ENCODE measurements around the gene MARF1. TPM values are rescaled to one million over a fixed set of nuclear protein-coding genes. Genes with fewer than 3 reads are reported as not detected.
A peak's percentile ranks its signal among the peaks of the same experiment; 100 is the strongest.
"Not testable (repeated sequence)": the region's sequence is repeated elsewhere in the genome, so short reads cannot be mapped to it uniquely, and the experiment has no call there.

MARF1 gene, protein sequence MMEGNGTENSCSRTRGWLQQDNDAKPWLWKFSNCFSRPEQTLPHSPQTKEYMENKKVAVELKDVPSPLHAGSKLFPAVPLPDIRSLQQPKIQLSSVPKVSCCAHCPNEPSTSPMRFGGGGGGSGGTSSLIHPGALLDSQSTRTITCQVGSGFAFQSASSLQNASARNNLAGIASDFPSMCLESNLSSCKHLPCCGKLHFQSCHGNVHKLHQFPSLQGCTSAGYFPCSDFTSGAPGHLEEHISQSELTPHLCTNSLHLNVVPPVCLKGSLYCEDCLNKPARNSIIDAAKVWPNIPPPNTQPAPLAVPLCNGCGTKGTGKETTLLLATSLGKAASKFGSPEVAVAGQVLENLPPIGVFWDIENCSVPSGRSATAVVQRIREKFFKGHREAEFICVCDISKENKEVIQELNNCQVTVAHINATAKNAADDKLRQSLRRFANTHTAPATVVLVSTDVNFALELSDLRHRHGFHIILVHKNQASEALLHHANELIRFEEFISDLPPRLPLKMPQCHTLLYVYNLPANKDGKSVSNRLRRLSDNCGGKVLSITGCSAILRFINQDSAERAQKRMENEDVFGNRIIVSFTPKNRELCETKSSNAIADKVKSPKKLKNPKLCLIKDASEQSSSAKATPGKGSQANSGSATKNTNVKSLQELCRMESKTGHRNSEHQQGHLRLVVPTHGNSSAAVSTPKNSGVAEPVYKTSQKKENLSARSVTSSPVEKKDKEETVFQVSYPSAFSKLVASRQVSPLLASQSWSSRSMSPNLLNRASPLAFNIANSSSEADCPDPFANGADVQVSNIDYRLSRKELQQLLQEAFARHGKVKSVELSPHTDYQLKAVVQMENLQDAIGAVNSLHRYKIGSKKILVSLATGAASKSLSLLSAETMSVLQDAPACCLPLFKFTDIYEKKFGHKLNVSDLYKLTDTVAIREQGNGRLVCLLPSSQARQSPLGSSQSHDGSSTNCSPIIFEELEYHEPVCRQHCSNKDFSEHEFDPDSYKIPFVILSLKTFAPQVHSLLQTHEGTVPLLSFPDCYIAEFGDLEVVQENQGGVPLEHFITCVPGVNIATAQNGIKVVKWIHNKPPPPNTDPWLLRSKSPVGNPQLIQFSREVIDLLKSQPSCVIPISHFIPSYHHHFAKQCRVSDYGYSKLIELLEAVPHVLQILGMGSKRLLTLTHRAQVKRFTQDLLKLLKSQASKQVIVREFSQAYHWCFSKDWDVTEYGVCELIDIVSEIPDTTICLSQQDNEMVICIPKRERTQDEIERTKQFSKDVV (N-terminal part only)
- total RNA-seq, result 100 to 1,000 TPM in 1 of 3 donors, 10 to 100 TPM in 2; 60.1 to 162 (median 90.9) TPM
- long read RNA-seq, donor 1, full-length matches to known transcripts, result 5 of 17 reads
- long read RNA-seq, donor 1, partial matches to known transcripts, result 9 of 17 reads
- long read RNA-seq, donor 1, other reads (novel, unspliced or antisense), result 3 of 17 reads
- long read RNA-seq, donor 2, partial matches to known transcripts, result 2 of 5 reads
- long read RNA-seq, donor 2, other reads (novel, unspliced or antisense), result 3 of 5 reads

DNA sequence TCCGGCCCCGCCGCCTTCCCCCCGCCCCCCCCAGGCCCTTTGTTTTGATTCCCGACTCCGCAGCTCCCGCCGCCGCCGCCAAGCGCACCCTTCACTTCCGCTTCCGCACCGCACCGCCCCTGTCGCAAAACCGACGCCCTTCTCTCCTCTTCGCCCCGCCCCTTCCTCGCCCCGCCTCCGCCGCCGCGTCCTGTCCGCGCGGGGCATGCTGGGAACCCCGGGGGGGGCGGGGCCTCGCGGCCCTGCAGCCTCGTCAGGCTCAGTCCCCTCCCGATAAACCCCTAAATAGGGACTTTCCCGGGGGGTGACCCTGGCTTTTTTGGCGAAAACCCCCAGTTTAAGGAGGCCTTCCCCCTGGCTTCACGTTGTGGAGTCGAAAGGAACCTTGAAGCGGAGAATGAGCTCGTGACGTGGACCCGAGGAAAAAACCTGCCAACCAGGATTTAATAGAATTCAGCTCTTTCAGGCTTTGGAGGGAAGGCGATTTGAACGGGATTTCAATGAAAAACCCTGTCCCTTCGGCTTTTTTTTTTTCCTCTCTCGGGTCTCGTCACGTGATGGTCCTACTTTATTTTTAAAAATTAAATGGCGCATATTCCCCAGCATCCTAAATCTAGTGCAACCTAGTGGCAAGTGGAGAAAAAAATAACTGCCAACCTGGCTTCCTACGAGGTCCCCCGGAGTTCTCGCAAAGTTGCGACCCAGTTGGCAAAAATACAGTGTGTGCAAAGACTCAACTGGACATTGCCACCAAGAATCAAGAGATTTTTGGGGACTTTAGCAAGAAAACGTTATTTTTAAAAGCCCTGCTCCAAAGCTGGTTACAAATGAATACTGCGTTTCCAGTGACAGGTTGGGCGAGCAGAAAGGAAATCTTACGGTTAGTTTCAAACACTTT is at the start of gene MARF1:
TSS of gene MARF1 (minus strand) at position 107 of the 898 bp plus-strand sequence. CDS start 3,921 bp downstream, outside the sequence.
- intact Hi-C loops (cut with DNase I, micrococcal nuclease), result no loop called here
- H3K36me3 ChIP-seq (ENCODE audit: low read depth), result no peaks in the 10 kb centered on the region
- peak; percentile 99 to 100 (median 99) for DNase-seq
- TF ChIP-seq, protein P1, sequence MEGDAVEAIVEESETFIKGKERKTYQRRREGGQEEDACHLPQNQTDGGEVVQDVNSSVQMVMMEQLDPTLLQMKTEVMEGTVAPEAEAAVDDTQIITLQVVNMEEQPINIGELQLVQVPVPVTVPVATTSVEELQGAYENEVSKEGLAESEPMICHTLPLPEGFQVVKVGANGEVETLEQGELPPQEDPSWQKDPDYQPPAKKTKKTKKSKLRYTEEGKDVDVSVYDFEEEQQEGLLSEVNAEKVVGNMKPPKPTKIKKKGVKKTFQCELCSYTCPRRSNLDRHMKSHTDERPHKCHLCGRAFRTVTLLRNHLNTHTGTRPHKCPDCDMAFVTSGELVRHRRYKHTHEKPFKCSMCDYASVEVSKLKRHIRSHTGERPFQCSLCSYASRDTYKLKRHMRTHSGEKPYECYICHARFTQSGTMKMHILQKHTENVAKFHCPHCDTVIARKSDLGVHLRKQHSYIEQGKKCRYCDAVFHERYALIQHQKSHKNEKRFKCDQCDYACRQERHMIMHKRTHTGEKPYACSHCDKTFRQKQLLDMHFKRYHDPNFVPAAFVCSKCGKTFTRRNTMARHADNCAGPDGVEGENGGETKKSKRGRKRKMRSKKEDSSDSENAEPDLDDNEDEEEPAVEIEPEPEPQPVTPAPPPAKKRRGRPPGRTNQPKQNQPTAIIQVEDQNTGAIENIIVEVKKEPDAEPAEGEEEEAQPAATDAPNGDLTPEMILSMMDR (IDR thresholded peaks at IDR 0.05), result peak; percentile 24
- ATAC-seq, result peak; percentile 97
- peak within 1 kb of the TSS; percentile 80 for H3K4me3 ChIP-seq
- H3K9me3 ChIP-seq, result no peaks in the 10 kb centered on the region
- H3K4me1 ChIP-seq (ENCODE audit: low read depth), result peaks cover 27% of the 10 kb centered on the region

DNA sequence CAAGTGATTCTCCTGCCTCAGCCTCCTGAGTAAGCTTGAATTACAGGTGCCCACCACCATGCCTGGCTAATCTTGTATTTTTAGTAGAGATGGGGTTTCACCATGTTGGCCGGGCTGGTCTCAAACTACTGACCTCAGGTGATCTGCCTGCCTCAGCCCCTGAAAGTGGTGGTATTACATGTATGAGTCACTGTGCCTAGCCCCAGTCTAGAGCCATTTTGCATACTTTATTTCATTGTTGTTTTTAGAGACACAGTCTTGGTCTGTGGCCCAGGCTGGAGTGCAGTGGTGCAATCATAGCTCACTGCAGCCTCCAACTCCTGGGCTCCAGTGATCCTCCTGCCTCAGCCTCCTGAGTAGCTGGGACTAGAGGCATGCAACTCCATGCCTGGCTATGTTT is 49.6 kb upstream of the MARF1 start:
- H3K36me3 ChIP-seq (ENCODE audit: low read depth); H3K4me3 ChIP-seq; DNase-seq; ATAC-seq; H3K9me3 ChIP-seq; H3K4me1 ChIP-seq (ENCODE audit: low read depth); intact Hi-C loops (cut with DNase I, micrococcal nuclease): not testable (repeated sequence)

DNA sequence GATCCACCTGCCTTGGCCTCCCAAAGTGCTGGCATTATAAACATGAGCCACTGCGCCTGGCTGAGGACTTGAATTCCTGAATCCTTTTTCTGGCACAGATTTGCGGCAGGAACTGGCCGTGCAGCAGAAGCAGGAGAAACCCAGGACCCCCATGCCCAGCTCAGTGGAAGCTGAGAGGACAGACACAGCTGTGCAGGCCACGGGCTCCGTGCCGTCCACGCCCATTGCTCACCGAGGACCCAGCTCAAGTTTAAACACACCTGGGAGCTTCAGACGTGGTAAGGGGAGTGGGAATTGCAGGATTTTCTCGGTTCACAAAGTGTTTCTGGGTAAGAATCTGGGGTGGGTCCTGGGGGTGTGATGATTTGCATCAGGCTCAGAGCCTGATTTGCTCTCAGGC is 48.1 kb upstream of the MARF1 start:
- H3K4me3 ChIP-seq, result no peak overlapping the region
- no peak for ATAC-seq
- TF ChIP-seq, protein P1 (IDR thresholded peaks at IDR 0.05), result no peak
- H3K36me3 ChIP-seq (ENCODE audit: low read depth), result no peaks in the 10 kb centered on the region
- intact Hi-C loops (cut with DNase I, micrococcal nuclease), result no loop called here
- no peaks in the 10 kb centered on the region for H3K4me1 ChIP-seq (ENCODE audit: low read depth)
- no peaks in the 10 kb centered on the region for H3K9me3 ChIP-seq
- no peak for DNase-seq

DNA sequence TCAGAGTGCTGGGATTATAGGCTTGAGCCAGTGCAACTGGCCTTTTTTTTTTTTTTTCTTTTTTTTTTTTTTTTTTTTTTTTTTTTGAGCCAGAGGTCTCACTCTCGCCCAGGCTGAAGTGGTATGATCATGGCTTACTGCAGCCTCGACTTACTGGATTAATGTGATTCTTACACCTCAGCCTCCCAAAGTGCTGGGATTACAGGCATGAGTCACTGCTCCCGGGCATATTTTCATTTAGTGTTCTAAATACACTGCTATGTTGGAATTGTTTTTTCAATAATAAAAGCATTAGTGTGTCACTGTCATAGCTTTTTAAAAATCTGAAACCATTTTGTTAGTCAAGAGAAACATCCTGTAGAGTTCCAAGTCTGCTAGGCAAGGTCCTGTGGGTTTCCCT is 47.3 kb upstream of the MARF1 start:
- ATAC-seq, result no peak
- intact Hi-C loops (cut with DNase I, micrococcal nuclease), result no loop called here
- Histone ChIP-seq H3K4me3 (no peak overlapping the region), H3K4me1 (ENCODE audit: low read depth) (no peaks in the 10 kb centered on the region), H3K9me3 (no peaks in the 10 kb centered on the region), H3K36me3 (ENCODE audit: low read depth) (no peaks in the 10 kb centered on the region)
- TF ChIP-seq, protein P1 (IDR thresholded peaks at IDR 0.05), result no peak
- DNase-seq, result no peak

DNA sequence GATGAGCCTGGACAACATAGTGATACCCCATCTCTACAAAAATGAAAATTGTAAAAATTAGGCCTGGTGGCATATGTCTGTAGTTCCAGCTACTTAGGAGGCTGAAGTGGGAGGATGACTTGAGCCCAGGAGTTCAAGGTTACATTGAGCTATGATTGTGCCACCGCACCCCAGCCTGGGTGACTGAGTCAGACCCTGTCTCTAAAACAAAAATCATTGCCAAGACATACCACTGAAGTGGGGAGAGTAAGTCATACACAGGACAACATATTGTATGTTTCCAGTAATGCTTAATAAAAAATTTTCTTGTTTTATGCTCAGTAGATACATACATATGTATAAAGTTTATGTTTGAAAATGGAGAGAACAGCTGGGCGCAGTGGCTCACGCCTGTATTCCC is 46.3 kb upstream of the MARF1 start:
- no peak for ATAC-seq
- Histone ChIP-seq H3K4me1 (ENCODE audit: low read depth) (no peaks in the 10 kb centered on the region), H3K36me3 (ENCODE audit: low read depth) (no peaks in the 10 kb centered on the region), H3K4me3 (no peak overlapping the region), H3K9me3 (no peaks in the 10 kb centered on the region)
- no peak for DNase-seq
- intact Hi-C loops (cut with DNase I, micrococcal nuclease), result no loop called here
- TF ChIP-seq, protein P1 (IDR thresholded peaks at IDR 0.05), result no peak
